Ovary (tissue), 9 donors: Measurements from ENCODE around the gene SLC25A47. TPM values are rescaled to one million over a fixed set of nuclear protein-coding genes. Genes with fewer than 3 reads are reported as not detected.

ENCODE experiments used
- DNase-seq, 5 donors: peaks; one replicate each; pipeline ENCODE4 v3.0.0-alpha.2; 2019 to 2020
- H3K27ac ChIP-seq, 2 donors: fragments of 200-600 bp; one replicate each; pipeline versions ENCODE4 v1.5.1 to v1.8.0; 2019 to 2022
- H3K27me3 ChIP-seq: fragments of 200-600 bp; one replicate; pipeline ENCODE4 v1.8.0; 2022
- H3K36me3 ChIP-seq: fragments of 200-600 bp; sonication (generic); one replicate; pipeline ENCODE4 v1.5.1; 2019
- H3K4me1 ChIP-seq: one replicate; pipeline ENCODE4 v1.8.1; 2013; ENCODE audit warnings: mild to moderate bottlenecking, moderate library complexity; ENCODE audit not compliant: insufficient read depth
- H3K4me3 ChIP-seq: fragments of 200-600 bp; sonication (generic); one replicate; pipeline ENCODE4 v1.5.1; 2017
- H3K9me3 ChIP-seq, 2 donors: fragments of 200-600 bp in 1 of 2; sonication (generic) in 1 of 2; one replicate each; pipeline versions ENCODE4 v1.5.1 to v1.8.1; 2013 to 2019; ENCODE audit warnings: mild to moderate bottlenecking in 1 of 2, moderate library complexity in 1 of 2
- EP300 ChIP-seq: sonication (generic); formaldehyde crosslinking; IDR thresholded peaks from one replicate; pipeline ENCODE4 v1.6.1; 2017; ENCODE audit warnings: antibody characterized with exemption
- POLR2A ChIP-seq: fragments of 450-650 bp; IDR thresholded peaks from one replicate; pipeline ENCODE4 v1.6.1; 2017; ENCODE audit warnings: antibody characterized with exemption, mild to moderate bottlenecking, moderate library complexity
- WGBS, 3 donors: extraction: QIAGEN DNeasy Blood & Tissue Kit in 1 of 3; methylation state at CpG; one replicate each; pipeline versions ENCODE4 v1.1.5 to v1.1.7; 2013 to 2017; 5-methylcytosine and 5-hydroxymethylcytosine counted together
- intact Hi-C, 4 donors: fragments of 100-400 bp; cut with DNase I; formaldehyde crosslinking; loops; one replicate each; pipeline versions ENCODE4 v1.11.0 to v1.15.1; 2022 to 2023
- polyA plus RNA-seq, 2 donors: library from polyadenylated mRNA; stranded (reverse); fragments of 200-250 nt in 1 of 2; fragments of 350-450 nt in 1 of 2; fragmentation: Illumina TruSeq in 1 of 2; extraction: RNeasy Lipid Tissue Mini Kit (QIAGEN cat#74804) in 1 of 2; gene quantifications; one replicate each; pipeline ENCODE4 v1.2.3, GENCODE V29; 2013 to 2014
- total RNA-seq, 7 donors: library from RNA; depleted of rRNA in 2 of 7; stranded (reverse); fragments of >200 nt in 2 of 7; fragmentation: NEBNext Ultra II Directional in 3 of 7; extraction: Animal tissue kit (Norgen Biotek cat#: 25700) in 3 of 7; gene quantifications; one replicate each; pipeline versions ENCODE4 v1.1.0 to v1.2.4, GENCODE V29; 2016 to 2023
- TF ChIP-seq, protein P1 (sequence below), 3 donors: fragments of 450-650 bp in 2 of 3; fragments of 200-600 bp in 1 of 3; IDR thresholded peaks; one replicate each; pipeline versions ENCODE4 v1.5.1 to v1.8.0; 2016 to 2022; ENCODE audit warnings: antibody characterized with exemption in 3 of 3, mild to moderate bottlenecking in 1 of 3
- donor health status: DM: no; HTN: no; CAD: no; lungs with moderate emphysema.
- donor health status: DM: no; HTN: no; CAD: no.
- donor health status: Bipolar disorder and iron deficiency.
- donor health status: DM: yes; HTN: yes; CAD: no.
- donor health status: DM: no; HTN: no; CAD: no.
- donor health status: DM: yes; HTN: yes; CAD: no.

Gene SLC25A47
- total and polyA plus RNA-seq, 9 donors = not detected

GRCh38 chr14:100371773-100372172 is 48.6 kb downstream of the SLC25A47 start:
- intact Hi-C loops = loop anchor here in 2 of 4 donors (10.0 kb wide), 2 partner anchors 127 to 387 kb away; no protein-coding TSS in a partner anchor
- Histone ChIP-seq H3K27me3 (no peaks in the 10 kb centered on the region), H3K27ac (no peak overlapping the region), H3K4me3 (no peak overlapping the region), H3K9me3 (no peaks in the 10 kb centered on the region), H3K36me3 (no peaks in the 10 kb centered on the region), H3K4me1 (no peaks in the 10 kb centered on the region)
- no peak for DNase-seq
- 85 to 88% (median 86%) methylated on average over 6 of the region's 6 CpGs for WGBS, 3 donors
- TF ChIP-seq EP300 (no peak), POLR2A (no peak)
- TF ChIP-seq, protein P1, sequence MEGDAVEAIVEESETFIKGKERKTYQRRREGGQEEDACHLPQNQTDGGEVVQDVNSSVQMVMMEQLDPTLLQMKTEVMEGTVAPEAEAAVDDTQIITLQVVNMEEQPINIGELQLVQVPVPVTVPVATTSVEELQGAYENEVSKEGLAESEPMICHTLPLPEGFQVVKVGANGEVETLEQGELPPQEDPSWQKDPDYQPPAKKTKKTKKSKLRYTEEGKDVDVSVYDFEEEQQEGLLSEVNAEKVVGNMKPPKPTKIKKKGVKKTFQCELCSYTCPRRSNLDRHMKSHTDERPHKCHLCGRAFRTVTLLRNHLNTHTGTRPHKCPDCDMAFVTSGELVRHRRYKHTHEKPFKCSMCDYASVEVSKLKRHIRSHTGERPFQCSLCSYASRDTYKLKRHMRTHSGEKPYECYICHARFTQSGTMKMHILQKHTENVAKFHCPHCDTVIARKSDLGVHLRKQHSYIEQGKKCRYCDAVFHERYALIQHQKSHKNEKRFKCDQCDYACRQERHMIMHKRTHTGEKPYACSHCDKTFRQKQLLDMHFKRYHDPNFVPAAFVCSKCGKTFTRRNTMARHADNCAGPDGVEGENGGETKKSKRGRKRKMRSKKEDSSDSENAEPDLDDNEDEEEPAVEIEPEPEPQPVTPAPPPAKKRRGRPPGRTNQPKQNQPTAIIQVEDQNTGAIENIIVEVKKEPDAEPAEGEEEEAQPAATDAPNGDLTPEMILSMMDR (IDR thresholded peaks at IDR 0.05) = no peak

GRCh38 chr14:100372357-100373048 is 49.4 kb downstream of the SLC25A47 start:
- Histone ChIP-seq H3K36me3 (no peaks in the 10 kb centered on the region), H3K4me3 (no peak overlapping the region), H3K27me3 (no peaks in the 10 kb centered on the region), H3K9me3 (no peaks in the 10 kb centered on the region), H3K27ac (no peak overlapping the region), H3K4me1 (peaks cover 2% of the 10 kb centered on the region)
- DNase-seq = no peak
- TF ChIP-seq EP300 (no peak), POLR2A (no peak)
- TF ChIP-seq, protein P1 (IDR thresholded peaks at IDR 0.05) = no peak
- 62 to 68% (median 64%) methylated on average over 4 of the region's 4 CpGs for WGBS, 3 donors
- intact Hi-C loops = loop anchor here in 2 of 4 donors (10.0 kb wide), 2 partner anchors 128 to 388 kb away; no protein-coding TSS in a partner anchor

- Histone ChIP-seq H3K36me3 (no peaks in the 10 kb centered on the region), H3K27ac (no peak overlapping the region), H3K27me3 (no peaks in the 10 kb centered on the region), H3K4me1 (peaks cover 2% of the 10 kb centered on the region), H3K4me3 (no peak overlapping the region), H3K9me3 (no peaks in the 10 kb centered on the region)
- 86 to 91% (median 86%) methylated on average over 2 of the region's 2 CpGs for WGBS, 3 donors
- DNase-seq = no peak
- intact Hi-C loops = loop anchor here in 2 of 4 donors (10.0 kb wide), 2 partner anchors 129 to 389 kb away; no protein-coding TSS in a partner anchor
- TF ChIP-seq, protein P1 (IDR thresholded peaks at IDR 0.05) = no peak
- TF ChIP-seq EP300 = no peak
- no peak for TF ChIP-seq POLR2A
Measured at GRCh38 chr14:100374270-100374669, 51.1 kb downstream of the SLC25A47 start.

DNA sequence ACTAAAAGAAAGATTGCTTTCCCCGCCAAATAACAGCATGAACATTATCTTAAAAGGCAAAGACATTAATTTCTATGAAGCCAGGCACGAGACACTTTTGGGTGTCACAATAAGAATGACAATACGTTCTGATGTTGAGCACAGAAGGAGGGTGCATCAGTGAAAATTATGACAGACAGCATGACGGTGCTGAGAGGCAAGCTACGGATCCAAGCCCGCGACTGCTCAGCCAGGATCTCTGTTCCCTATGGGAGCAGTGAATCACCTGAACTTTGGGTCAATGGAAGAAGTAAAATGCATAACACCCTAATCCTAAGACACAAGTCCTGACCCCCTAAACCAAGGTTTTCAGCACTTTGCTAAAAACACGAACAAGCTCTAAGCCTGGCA is 51.7 kb downstream of the SLC25A47 start:
- no peak for DNase-seq
- 76 to 77% (median 76%) methylated on average over 8 of the region's 8 CpGs for WGBS, 3 donors
- Histone ChIP-seq H3K9me3 (no peaks in the 10 kb centered on the region), H3K27ac (no peak overlapping the region), H3K4me1 (peaks cover 2% of the 10 kb centered on the region), H3K27me3 (no peaks in the 10 kb centered on the region), H3K36me3 (no peaks in the 10 kb centered on the region), H3K4me3 (peak overlapping the region; percentile 72)
- TF ChIP-seq EP300 = no peak
- TF ChIP-seq POLR2A = no peak
- TF ChIP-seq, protein P1 (IDR thresholded peaks at IDR 0.05) = no peak
- intact Hi-C loops = loop anchor here in 2 of 4 donors (5.0 to 10.0 kb wide), 4 partner anchors 68 to 390 kb away; partner anchors contain the start of genes SLC25A29 (in 2 of the 2) and YY1 (in 1 of the 2)
